Stromal cell of bone marrow (primary cell): Measurements from ENCODE around the gene H1-8.
A peak's percentile ranks its signal among the peaks of the same experiment; 100 is the strongest.

Experiments
- DNase-seq: peaks from one replicate; pipeline ENCODE4 v3.0.0-alpha.2; 2012; ENCODE audit warnings: low read depth

The H1-8 gene

GRCh38 chr3:129593595-129594339, 50.8 kb downstream of the H1-8 start:
- DNase-seq, result no peak

GRCh38 chr3:129594409-129594808, 51.4 kb downstream of the H1-8 start:
- DNase-seq, result no peak

- DNase-seq, result no peak
Measured at GRCh38 chr3:129594907-129595390, 52.0 kb downstream of the H1-8 start.

GRCh38 chr3:129595544-129596193, 52.7 kb downstream of the H1-8 start:
- no peak for DNase-seq

- peak; percentile 97 for DNase-seq
Measured at GRCh38 chr3:129596194-129597086, 53.5 kb downstream of the H1-8 start.

GRCh38 chr3:129597087-129597999, 54.4 kb downstream of the H1-8 start:
- DNase-seq, result no peak

- DNase-seq, result no peak
Measured at GRCh38 chr3:129598000-129598381, 55.0 kb downstream of the H1-8 start.

GRCh38 chr3:129598484-129598883, 55.5 kb downstream of the H1-8 start:
- DNase-seq, result no peak

- DNase-seq, result no peak
Measured at GRCh38 chr3:129599073-129599472, 56.1 kb downstream of the H1-8 start.

- DNase-seq, result no peak
Measured at GRCh38 chr3:129599607-129600006, 56.6 kb downstream of the H1-8 start.

GRCh38 chr3:129600348-129600747, 57.4 kb downstream of the H1-8 start:
- DNase-seq, result no peak
